ENCODE data around the gene ANAPC5.

Gene ANAPC5

DNA sequence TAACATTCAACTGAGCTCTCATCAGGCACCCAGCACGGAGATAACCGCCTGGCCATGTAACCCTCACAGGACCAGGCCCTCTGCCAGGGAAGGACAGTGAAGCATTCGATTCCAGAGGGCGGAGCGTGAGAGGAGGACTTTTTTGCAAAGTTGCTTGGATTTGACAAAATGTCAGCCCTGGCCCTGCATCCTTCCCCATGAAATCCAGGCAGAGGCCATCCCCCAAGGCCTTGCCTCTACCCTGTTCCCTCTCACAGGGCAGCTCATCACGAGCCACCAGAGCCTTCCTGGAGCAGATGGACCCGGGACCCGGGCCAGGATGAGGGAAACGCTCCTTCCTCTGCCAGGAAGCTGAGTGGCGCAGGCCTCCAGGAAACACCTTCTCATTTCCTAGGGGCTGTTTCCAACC lies 72.7 kb downstream of the ANAPC5 start:
- TF ChIP-seq, protein P1, sequence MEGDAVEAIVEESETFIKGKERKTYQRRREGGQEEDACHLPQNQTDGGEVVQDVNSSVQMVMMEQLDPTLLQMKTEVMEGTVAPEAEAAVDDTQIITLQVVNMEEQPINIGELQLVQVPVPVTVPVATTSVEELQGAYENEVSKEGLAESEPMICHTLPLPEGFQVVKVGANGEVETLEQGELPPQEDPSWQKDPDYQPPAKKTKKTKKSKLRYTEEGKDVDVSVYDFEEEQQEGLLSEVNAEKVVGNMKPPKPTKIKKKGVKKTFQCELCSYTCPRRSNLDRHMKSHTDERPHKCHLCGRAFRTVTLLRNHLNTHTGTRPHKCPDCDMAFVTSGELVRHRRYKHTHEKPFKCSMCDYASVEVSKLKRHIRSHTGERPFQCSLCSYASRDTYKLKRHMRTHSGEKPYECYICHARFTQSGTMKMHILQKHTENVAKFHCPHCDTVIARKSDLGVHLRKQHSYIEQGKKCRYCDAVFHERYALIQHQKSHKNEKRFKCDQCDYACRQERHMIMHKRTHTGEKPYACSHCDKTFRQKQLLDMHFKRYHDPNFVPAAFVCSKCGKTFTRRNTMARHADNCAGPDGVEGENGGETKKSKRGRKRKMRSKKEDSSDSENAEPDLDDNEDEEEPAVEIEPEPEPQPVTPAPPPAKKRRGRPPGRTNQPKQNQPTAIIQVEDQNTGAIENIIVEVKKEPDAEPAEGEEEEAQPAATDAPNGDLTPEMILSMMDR (IDR thresholded peaks at IDR 0.05; ENCODE audit: low read depth, low read length) = no peak
- peak; percentile 32 to 59 for DNase-seq (ENCODE audit: low read depth in 2 of 2)
- H3K4me3 ChIP-seq (replicated peaks in 1 of 2; ENCODE audit: low read depth in 2 of 2, low read length in 2 of 2) = no peak overlapping the region

DNA sequence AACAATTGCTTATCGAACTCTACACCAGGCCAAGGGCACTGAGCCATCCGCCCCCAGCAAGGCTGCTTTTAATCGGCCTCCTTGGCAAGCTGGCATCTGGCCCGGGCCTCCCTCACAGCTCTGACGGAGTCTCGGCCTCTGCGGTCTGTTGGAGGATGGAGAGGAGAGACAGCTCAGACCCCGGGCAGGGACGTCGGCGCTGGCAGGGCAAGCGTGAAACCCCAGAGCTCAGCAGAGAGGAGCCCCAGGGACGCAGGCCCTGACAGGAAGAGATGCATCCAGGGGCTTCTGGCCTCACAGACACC lies 73.2 kb downstream of the ANAPC5 start:
- no peak overlapping the region for H3K4me3 ChIP-seq (replicated peaks in 1 of 2; ENCODE audit: low read depth in 2 of 2, low read length in 2 of 2)
- TF ChIP-seq, protein P1 (IDR thresholded peaks at IDR 0.05; ENCODE audit: low read depth, low read length) = no peak
- DNase-seq (ENCODE audit: low read depth in 2 of 2) = peak; percentile 35 to 87

DNA sequence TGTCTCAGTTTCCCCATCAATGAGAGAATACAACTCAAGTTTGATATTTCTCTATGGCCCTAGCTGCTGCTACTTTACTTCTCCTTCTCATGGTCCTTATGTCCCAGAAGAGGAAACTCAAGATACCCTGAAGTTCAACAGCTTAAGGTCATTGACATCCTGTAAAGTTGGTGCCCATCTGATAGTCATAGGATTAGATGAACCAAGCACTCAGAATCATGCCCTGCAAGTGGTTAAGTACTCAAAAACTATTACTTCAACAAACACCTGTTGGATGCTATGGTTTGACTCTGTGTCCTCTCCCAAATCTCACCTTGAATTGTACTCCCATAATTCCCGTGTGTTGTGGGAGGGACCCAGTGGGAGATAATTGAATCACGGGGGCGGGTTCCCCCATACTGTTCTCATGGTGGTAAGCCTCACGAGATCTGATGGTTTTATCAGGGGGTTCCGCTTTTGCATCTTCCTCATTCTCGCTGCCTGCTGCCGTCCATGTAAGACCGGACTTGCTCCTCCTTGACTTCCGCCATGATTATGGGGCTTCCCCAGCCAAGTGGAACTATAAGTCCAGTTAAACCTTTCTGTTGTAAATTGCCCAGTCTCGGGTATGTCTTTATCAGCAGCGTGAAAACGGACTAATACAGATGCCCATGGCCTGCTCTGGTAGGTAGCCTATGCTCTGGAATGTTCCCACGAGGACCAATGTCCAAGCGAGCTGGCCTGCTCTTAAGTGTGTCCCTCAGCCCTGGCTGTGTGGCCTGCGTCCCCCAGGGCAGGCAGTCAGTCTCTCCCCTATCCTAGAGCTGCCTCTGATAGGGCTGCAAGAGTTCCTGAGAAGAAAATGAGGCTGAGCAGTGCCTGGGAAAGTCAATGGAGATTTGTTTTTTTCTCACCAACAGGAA lies 73.8 kb downstream of the ANAPC5 start:
- DNase-seq (ENCODE audit: low read depth in 2 of 2) = no peak
- no peak overlapping the region for H3K4me3 ChIP-seq (replicated peaks in 1 of 2; ENCODE audit: low read depth in 2 of 2, low read length in 2 of 2)
- TF ChIP-seq, protein P1 (IDR thresholded peaks at IDR 0.05; ENCODE audit: low read depth, low read length) = no peak

DNA sequence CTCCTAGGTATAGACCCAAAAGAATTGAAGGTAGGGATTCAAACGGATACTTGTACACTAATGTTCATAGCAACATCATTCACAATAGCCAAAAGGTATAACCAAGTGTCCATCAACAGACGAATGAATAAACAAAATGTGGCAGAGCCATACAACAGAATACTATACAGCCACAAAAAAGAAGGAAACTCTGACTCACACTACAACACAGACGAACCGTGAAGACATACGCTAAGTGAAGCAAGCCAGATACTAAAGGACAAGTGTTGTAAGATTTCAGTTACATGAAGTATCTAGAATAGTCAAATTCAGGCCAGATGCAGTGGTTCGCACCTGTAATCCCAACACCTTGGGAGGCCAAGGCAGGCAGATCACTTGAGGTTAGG lies 74.8 kb downstream of the ANAPC5 start:
- TF ChIP-seq, protein P1 (IDR thresholded peaks at IDR 0.05; ENCODE audit: low read depth, low read length) = no peak
- DNase-seq (ENCODE audit: low read depth in 2 of 2) = no peak
- no peak overlapping the region for H3K4me3 ChIP-seq (replicated peaks in 1 of 2; ENCODE audit: low read depth in 2 of 2, low read length in 2 of 2)

DNA sequence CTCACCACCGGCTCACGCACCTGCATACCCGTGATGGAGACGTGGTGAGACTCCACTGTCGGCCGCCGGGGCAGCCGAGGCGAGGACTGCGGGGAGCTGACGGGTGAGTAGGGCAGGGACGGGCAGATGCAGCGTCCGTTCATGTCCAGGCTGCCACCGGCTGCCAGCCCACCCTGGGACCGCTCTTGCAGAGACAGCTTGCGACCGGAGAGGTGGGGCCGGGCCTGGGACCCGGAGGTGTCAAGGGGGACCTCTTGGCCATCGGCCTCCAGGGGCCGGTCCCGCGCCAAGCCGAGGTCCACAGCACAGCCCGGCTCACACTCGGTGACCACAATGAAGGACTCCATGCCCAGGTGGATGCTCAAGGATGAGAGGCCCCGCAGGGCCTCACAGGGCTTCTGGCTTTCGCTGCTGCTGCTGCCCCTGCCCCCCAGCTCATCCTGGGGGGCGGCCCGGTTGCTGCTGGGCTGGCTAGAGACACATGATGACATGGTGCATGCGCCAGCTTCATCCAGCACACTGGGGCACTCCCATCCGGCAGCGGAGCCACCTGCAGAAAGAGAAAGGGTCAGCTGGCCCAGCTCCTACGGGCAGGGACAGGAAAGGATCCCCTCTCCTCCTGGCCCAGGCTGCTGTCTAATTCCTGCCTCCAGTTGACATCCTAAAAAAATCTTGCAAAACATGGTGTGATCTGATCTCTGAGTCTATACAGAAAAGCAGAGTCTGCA lies 78.0 kb downstream of the ANAPC5 start:
- no peak overlapping the region for H3K4me3 ChIP-seq (replicated peaks in 1 of 2; ENCODE audit: low read depth in 2 of 2, low read length in 2 of 2)
- TF ChIP-seq, protein P1 (IDR thresholded peaks at IDR 0.05; ENCODE audit: low read depth, low read length) = no peak
- DNase-seq (ENCODE audit: low read depth in 2 of 2) = no peak

DNA sequence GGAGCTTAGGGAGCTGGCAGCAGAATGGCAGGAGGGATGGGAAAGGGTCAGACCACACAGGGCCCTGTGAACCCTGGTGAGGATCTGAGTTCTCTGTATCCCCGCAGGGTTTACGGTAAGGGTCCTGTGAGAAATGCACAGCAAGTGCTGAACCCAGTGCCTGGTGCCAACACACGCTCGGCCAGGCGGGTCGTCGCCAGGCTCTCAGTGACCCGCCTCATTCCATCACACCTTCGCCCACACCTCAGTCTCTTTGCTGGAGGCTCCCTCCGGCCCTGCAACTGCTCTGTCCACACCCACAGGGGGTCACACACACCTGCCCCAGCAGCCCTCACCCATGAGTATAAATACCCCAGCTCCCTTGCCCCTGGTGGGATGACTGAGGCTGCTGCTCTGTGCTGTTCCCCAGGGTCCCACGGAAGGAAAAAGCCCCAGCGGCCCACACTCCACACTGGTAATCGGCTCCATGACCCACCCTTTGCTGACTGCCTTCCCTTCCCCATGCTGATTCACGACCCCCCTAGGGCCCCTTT lies 78.8 kb downstream of the ANAPC5 start:
- no peak for DNase-seq (ENCODE audit: low read depth in 2 of 2)
- H3K4me3 ChIP-seq (replicated peaks in 1 of 2; ENCODE audit: low read depth in 2 of 2, low read length in 2 of 2) = no peak overlapping the region
- TF ChIP-seq, protein P1 (IDR thresholded peaks at IDR 0.05; ENCODE audit: low read depth, low read length) = no peak
